Ascending aorta (tissue), 2 donors: ENCODE results near the gene MYPN. TPM values are rescaled to one million over a fixed set of nuclear protein-coding genes. Genes with fewer than 3 reads are reported as not detected.
"Not testable (repeated sequence)": the region's sequence is repeated elsewhere in the genome, so short reads cannot be mapped to it uniquely, and the experiment has no call there.

Experiments
- DNase-seq, 2 donors: peaks; one replicate each; pipeline ENCODE4 v3.0.0-alpha.2; 2019; ENCODE audit warnings: low spot score in 2 of 2
- H3K27ac ChIP-seq, 2 donors: fragments of 200-600 bp; sonication (generic); one replicate each; pipeline ENCODE4 v1.5.1; 2016 to 2017; ENCODE audit warnings: mild to moderate bottlenecking in 1 of 2
- H3K27me3 ChIP-seq: fragments of 200-600 bp; sonication (generic); one replicate; pipeline ENCODE4 v1.5.1; 2017
- H3K36me3 ChIP-seq, 2 donors: fragments of 200-600 bp; sonication (generic); one replicate each; pipeline ENCODE4 v1.5.1; 2016
- H3K4me1 ChIP-seq, 2 donors: fragments of 200-600 bp; sonication (generic); one replicate each; pipeline ENCODE4 v1.5.1; 2016 to 2017; ENCODE audit warnings: mild to moderate bottlenecking in 1 of 2
- H3K4me3 ChIP-seq, 2 donors: fragments of 200-600 bp; sonication (generic); one replicate each; pipeline ENCODE4 v1.5.1; 2016 to 2017; ENCODE audit warnings: mild to moderate bottlenecking in 1 of 2
- H3K9me3 ChIP-seq, 2 donors: fragments of 200-600 bp; sonication (generic); one replicate each; pipeline ENCODE4 v1.5.1; 2016
- intact Hi-C: fragments of 100-400 bp; cut with DNase I; formaldehyde crosslinking; loops from one replicate; pipeline ENCODE4 v1.15.1; 2023
- total RNA-seq: library from RNA; depleted of rRNA; stranded (reverse); fragments of >200 nt; gene quantifications from one replicate; pipeline ENCODE4 v1.1.0, GENCODE V29; 2016
- TF ChIP-seq, protein P1 (sequence below), 3 experiments: fragments of 200-600 bp in 2 of 3; fragments of 450-650 bp in 1 of 3; sonication (generic) in 2 of 3; IDR thresholded peaks; one replicate each; pipeline ENCODE4 v1.5.1; 2016 to 2019; ENCODE audit warnings: antibody characterized with exemption in 3 of 3, mild to moderate bottlenecking in 1 of 3, moderate library complexity in 1 of 3

Gene MYPN
- total RNA-seq, 1 donor from 2014 or later, result not detected

DNA sequence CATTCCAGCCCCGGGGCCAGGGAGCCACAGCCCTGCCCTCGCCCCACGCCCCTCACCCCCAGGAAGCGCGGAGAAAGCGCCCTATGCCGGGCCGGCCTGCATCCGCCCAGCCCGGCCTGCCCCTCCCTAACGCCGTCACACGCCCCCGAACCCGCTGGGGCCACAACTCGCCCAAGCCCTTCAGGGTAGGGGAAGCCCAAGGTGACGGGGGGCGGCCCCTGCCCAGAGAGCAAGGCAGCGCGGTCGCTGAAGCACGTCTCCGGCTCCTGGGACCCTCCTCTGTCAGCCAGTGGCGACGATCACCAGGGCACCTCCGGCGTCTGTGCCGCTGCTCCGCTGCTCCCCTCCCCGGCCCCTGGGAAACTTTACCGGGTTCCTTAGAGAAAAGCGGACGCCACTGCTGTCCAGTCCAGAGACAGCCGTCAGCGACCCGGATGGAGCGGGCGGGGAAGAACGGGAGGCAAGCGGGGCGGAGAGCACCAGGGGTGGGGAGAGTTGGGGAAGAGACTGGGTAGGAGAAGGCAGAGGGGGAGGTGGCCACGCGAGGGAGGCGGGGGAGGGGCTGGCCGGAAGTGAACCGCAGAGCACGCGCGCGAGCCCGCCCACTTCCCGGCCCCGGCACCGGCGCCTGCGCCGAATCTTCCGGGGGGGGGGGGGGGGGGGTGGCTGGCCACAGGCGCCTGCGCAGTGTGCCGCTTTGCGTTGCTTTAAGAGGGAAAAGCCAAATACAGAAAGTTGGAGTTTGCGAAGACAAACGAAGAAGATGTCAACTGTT, 34.3 kb upstream of the MYPN start, which contains the start of gene HERC4:
Gene HERC4, minus strand, starts transcription at position 509 of the 775 bp plus-strand sequence. CDS start 2,175 bp downstream, outside the sequence.
- DNase-seq, result peak; percentile 72 to 97
- Histone ChIP-seq H3K4me1 (peaks cover 0 to 6% of the 10 kb centered on the region in 2 donors), H3K36me3 (peaks cover under 1 to 1% of the 10 kb centered on the region in 2 donors), H3K4me3 (peak within 1 kb of the TSS; percentile 87 to 99), H3K27me3 (no peaks in the 10 kb centered on the region), H3K27ac (peak within 1 kb of the TSS; percentile 99 to 100), H3K9me3 (no peaks in the 10 kb centered on the region)
- intact Hi-C loops, result loop anchor here (2.0 to 5.0 kb wide), 7 partner anchors 80 to 827 kb away; partner anchors contain the start of genes DDX50, SIRT1 and SLC25A16
- TF ChIP-seq, protein P1, sequence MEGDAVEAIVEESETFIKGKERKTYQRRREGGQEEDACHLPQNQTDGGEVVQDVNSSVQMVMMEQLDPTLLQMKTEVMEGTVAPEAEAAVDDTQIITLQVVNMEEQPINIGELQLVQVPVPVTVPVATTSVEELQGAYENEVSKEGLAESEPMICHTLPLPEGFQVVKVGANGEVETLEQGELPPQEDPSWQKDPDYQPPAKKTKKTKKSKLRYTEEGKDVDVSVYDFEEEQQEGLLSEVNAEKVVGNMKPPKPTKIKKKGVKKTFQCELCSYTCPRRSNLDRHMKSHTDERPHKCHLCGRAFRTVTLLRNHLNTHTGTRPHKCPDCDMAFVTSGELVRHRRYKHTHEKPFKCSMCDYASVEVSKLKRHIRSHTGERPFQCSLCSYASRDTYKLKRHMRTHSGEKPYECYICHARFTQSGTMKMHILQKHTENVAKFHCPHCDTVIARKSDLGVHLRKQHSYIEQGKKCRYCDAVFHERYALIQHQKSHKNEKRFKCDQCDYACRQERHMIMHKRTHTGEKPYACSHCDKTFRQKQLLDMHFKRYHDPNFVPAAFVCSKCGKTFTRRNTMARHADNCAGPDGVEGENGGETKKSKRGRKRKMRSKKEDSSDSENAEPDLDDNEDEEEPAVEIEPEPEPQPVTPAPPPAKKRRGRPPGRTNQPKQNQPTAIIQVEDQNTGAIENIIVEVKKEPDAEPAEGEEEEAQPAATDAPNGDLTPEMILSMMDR (IDR thresholded peaks at IDR 0.05), result no peak

DNA sequence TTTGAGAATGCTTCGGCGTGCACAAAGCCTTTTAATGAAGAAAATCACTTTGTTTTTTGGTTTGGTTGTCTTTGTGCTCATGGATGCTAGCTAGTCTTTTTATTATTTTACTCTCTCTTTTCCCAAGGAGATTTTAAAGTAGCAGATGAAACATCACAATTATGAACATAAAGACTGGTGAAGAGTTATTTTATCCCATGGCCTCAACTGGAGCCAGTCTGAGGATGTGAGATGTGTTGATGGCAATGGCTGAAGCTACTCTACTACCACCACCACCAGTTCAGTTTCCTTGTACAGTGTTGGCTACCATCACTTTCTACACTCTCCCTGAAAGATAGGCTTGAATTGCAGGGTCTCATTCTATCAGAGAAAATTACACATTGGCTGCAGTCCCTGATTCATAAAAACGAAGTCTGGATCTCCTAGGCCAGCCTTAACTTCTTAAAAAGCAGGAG, 33.7 kb upstream of the MYPN start:
- intact Hi-C loops, result loop anchor here (2.0 to 5.0 kb wide), 7 partner anchors 79 to 827 kb away; partner anchors contain the start of genes DDX50, SIRT1 and SLC25A16

DNA sequence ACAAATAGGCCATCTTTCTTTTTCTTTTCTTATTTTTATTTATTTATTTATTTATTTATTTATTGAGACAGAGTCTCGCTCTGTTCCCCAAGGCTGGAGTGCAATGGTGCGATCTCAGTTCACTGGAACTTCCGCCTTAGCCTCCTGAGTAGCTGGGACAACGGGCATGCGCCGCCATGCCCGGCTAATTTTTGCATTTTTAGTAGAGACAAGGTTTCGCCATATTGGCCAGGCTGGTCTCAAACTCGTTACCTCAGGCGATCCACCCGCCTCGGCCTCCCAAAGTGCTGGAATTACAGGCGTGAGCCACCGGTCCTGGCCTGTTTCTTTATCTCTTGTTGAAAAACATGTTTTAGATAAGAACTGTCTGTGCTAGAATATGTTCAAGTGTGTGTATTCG, 33.2 kb upstream of the MYPN start:
- H3K27me3 ChIP-seq, H3K4me1 ChIP-seq, H3K4me3 ChIP-seq, H3K9me3 ChIP-seq, DNase-seq, H3K36me3 ChIP-seq, H3K27ac ChIP-seq: not testable (repeated sequence)
- intact Hi-C loops, result loop anchor here (5.0 kb wide), 3 partner anchors 314 to 826 kb away; partner anchors contain the start of genes DDX50 and SLC25A16

More for the DNA sequence above, 33.7 kb upstream of the MYPN start:
- TF ChIP-seq, protein P1 (IDR thresholded peaks at IDR 0.05), result no peak
- Histone ChIP-seq H3K4me3 (peak overlapping the region; percentile 87 to 99), H3K36me3 (no peaks in the 10 kb centered on the region), H3K27ac (peak overlapping the region; percentile 99 to 100), H3K27me3 (no peaks in the 10 kb centered on the region), H3K4me1 (peaks cover 0 to 6% of the 10 kb centered on the region in 2 donors), H3K9me3 (no peaks in the 10 kb centered on the region)
- no peak for DNase-seq

DNA sequence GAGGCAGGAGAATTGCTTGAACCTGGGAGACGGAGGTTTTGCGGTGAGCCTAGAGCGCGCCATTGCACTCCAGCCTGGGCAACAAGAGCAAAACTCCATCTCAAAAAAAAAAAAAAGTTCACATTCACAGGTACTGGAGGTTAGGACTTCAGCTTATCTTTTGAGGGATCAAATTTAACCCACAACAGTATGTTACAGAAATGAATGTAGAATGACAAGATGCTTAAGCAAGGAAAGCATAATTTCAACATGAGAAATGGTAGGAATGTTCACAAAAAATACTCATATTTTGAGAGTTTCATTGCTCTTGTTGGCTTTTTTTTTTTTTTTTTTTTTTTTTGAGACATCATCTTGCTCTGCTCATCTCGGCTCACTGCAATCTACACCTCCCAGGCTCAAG, 32.3 kb upstream of the MYPN start:
- no peak for DNase-seq
- intact Hi-C loops, result loop anchor here (5.0 kb wide), 3 partner anchors 315 to 825 kb away; partner anchors contain the start of genes DDX50 and SLC25A16
- no peak overlapping the region for H3K4me3 ChIP-seq
- no peaks in the 10 kb centered on the region for H3K36me3 ChIP-seq
- H3K4me1 ChIP-seq, result peaks cover 0 to 3% of the 10 kb centered on the region in 2 donors
- no peaks in the 10 kb centered on the region for H3K9me3 ChIP-seq
- TF ChIP-seq, protein P1 (IDR thresholded peaks at IDR 0.05), result no peak
- H3K27ac ChIP-seq, result no peak overlapping the region
- H3K27me3 ChIP-seq, result no peaks in the 10 kb centered on the region

DNA sequence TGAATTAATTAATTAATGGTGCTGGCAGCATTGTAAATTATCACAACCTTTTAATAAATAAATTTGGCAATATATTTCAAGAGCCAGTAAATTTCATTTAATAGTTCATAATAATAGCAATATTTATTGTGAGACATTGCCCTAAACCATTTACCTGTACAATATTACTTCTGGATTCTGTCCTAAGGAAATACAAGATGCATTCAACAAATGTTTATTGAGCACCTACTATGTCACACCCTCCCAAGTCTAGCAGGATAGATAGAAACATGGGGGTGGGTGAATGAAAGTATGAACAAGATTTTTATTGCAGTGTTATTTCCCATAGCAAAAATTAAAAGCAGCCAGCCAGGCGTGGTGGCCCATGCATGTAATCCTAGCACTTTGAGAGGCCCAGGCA, 29.9 kb upstream of the MYPN start:
- Histone ChIP-seq H3K9me3 (no peaks in the 10 kb centered on the region), H3K4me3 (no peak overlapping the region), H3K27ac (no peak overlapping the region), H3K27me3 (no peaks in the 10 kb centered on the region), H3K4me1 (no peaks in the 10 kb centered on the region), H3K36me3 (no peaks in the 10 kb centered on the region)
- TF ChIP-seq, protein P1 (IDR thresholded peaks at IDR 0.05), result no peak
- DNase-seq, result no peak
- intact Hi-C loops, result loop anchor here (5.0 kb wide), 3 partner anchors 317 to 823 kb away; partner anchors contain the start of genes DDX50 and SLC25A16
